Activated CD4-positive, alpha-beta T cell treated with anti-CD3 and anti-CD28 coated beads, Interleukin-2, amount 50 U/mL, for 24 hours (primary cell): ENCODE results near the gene FOXA3.

Source experiments
- DNase-seq, 2 donors: peaks; one replicate each; pipeline ENCODE4 v3.0.0-alpha.2; 2020; ENCODE audit warnings: low read depth in 1 of 2, low spot score in 1 of 2

FOXA3 gene

DNA sequence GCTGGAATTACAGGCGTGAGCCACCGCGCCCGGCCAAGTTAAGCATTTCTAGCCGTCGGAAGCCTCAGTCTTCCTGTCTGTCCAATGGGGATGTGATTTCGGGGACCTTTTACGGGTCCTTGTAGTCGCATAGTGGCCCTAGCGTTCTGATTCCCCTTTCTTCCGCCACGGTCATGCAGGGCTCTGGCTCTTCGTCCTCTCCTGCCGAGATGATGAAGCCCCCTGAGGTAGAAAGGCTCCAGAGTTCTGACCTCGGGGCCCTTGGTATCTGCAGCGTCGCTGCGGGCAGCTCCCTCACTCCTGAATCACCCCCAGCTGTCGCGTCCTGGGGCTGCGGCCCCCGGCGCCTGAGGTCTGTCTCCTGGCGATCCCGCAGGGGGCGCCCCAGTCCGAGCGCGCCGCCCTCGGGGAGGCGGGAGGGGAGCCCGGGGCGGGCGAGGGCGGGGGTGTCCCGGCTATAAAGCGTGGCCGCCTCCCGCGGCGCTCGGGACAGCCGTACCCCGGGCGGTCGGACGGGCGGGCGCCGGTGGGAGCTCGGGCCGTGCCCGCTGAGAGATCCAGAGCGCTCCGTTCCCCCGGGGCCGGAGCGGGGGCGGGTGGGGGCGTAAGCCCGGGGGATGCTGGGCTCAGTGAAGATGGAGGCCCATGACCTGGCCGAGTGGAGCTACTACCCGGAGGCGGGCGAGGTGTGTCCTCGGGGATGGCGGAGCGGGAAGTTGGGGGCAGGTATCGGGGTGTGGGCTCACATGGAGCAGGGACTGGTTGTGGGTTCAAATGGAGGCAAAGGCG is at the start of gene FOXA3:
FOXA3 (plus strand) TSS at position 487 of the 789 bp plus-strand sequence; CDS start at position 618, 131 bp downstream.
- no peak for DNase-seq

DNA sequence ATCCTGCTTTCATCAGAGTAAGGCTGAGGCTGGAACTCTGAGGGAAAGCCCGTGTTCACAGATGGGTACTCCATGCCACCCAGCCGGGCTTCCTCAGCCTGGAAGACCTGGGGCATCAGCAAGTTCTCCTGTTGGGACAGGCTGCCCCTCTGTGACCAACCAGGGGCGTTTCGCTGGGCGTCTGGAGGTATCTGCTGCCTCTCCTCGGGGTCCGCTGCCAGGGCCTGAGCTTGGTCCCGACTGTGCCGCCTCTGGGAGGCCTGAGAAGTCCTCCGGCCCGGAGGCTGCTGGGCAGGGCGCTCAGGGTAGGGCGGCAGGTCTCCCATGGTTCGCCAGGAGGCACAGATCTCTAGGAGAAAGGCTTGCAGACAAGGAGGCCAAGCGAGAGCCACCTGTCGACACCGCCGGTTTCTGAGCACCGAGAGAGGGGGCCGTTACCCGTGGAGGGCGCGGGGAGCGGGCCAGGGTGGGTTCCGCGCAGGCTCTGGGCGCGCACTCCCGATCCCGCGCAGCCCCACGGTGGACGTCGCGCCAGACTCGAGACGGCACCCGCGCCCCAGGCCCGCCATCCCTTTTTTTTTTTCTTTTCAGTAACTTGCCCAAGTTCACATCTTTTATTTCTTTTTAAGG is 49.2 kb upstream of the FOXA3 start, which contains the start of gene RSPH6A:
RSPH6A (minus strand) TSS at position 458 of the 630 bp plus-strand sequence; CDS start at position 326, 132 bp downstream.
- DNase-seq: no peak

DNA sequence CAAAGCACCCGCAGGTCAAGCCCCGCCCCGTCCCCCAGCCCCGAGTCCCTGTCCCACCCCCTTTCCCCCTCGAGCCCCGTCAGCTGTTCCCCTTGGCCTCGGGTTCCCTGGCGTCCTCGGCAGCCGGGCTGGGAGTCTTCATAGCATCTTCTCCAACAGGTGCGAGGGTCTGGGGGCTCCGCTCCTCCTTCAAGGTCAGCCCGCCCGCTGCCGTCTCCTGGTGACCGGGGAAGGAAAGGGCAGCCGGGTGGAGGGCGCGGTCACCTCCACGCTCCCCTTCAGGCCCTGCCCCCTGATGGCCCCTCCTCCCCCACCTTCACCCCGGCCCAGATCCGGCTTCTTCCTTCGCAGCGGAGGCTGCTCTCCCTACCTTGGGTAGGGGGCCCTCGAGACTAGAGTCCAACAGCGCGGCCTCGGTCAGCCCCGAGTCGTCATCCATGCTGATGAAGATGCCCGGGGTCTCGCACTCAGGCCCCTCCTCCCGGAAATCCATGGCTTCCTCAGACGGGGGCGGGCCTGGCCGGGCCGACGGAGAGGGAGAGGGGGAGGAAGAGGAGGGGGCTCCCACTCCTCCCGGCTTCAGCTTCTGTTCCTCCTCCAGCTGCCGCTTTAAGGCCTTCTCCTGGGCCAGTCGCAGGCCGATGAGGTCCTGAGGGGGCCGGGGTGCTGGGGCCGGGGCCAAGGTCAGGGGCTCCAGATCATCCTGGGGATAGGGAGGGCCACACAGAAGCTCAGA is 48.5 kb upstream of the FOXA3 start:
- no peak for DNase-seq

DNA sequence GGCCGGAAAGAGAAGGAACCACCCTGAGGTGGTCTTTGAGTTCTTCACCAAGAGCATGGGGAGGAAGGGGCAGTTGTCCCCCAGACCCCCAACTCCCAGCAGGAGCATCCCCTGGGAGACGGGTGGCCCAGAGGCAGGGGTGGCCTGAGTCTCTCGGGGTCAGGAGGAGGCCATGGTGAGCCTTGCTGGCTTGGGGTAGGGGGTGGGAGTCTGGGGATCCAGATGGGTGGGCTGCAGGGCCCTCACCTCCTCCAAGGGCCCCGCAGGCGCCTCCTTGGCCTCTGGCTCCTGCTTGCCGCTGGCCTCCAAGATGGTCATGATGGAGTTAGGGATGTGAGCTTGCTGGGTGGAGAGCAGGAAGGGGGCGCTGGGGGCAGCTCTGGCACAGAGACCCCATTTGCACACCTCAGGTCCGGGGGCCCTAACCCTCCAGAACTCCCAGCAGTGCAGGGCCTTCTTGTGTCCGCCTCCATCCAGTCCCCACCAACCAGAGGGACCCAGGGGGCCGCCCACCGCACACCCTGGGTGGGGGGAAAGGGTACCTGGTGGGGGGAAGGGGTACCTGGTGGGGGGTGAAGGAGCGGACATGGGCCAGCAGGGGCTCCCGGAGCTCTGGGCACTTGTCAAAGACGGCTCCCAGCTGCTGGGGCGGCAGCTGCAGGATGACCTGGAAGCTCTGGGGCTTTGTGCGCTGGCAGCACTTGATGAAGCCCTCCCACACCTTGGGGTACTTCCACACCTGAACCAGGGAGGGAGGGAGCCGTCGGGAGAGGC is 47.7 kb upstream of the FOXA3 start:
- DNase-seq: no peak

DNA sequence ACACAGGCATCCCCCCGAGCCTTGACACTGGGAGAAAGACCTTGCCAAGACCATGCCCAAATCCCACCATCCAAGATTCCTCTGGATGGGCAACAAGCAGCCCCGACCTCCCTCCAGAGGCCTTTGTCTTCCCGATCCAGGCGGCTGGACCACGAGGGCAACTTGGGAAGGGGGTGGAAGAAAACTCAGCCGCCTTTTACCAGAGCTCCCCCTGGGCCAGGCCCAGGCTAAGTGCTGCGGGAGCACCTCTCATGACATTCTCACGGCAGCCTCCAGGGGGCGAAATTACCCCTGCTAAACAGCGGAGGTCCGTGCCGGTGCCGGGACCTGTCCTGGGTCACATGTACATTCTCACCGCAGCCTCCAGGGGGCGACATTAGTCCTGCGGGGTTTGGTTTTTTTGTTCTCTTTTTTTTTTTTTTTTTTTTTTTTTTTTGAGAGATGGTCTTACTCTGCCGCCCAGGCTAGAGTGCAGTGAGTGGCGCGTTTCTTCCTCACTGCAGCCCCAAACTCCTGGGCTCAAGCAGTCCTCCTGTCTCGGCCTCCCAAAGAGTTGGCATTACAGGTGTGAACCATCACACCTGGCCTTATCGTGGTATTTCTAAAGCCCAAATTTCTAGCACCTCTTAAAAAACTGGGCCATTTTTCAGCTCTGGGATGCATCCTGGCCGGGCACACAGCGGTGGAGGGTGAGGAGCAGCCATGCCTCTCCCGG is 47.0 kb upstream of the FOXA3 start:
- peak; percentile 93 to 94 for DNase-seq

DNA sequence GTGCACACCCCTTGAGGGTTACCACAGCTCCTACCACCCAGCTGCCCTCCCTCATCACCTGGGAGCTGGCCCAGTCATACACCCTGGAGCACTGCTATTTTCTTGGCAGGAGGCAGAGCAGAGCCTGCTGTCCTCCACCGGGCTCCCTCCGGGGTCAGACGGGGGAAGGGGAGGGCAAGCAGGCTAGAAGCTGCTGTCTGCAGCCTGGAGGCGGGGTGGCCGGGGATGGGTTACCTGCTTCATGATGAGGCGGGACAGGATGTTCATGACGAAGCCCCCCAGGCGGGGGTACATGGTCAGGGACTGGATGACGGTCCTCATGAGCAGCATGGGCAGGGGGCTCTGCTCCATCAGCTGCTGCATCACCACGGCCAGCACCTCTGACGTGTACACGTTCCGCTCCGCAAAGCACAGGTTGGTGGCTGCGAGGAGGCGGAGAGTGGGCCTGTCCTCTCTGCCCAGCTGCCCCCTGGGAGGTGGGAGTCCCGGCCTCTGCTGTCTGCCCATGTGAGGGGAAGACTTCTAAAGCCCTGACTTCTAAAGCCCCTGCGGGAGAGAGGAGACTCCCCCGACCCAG is 46.3 kb upstream of the FOXA3 start:
- DNase-seq: no peak

DNA sequence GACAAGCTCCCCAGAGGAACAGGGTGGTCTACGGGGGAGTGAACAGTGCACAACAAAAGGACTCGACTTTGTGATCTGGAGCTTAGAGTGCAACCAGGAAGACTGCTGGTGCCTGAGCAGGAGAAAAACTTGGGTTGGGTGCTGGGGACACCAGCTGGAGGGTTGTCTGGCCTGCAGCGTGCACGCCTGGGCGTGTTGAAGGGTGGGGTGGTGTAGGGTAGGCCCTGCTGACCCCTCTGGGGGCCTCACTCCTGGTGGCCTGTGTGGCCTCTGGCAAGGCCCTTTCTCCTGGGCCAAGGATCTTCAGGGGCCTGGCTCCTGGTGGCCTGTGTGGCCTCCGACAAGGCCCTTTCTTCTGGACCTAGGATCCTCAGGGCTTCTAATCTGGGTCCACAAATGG is 44.4 kb upstream of the FOXA3 start:
- no peak for DNase-seq

DNA sequence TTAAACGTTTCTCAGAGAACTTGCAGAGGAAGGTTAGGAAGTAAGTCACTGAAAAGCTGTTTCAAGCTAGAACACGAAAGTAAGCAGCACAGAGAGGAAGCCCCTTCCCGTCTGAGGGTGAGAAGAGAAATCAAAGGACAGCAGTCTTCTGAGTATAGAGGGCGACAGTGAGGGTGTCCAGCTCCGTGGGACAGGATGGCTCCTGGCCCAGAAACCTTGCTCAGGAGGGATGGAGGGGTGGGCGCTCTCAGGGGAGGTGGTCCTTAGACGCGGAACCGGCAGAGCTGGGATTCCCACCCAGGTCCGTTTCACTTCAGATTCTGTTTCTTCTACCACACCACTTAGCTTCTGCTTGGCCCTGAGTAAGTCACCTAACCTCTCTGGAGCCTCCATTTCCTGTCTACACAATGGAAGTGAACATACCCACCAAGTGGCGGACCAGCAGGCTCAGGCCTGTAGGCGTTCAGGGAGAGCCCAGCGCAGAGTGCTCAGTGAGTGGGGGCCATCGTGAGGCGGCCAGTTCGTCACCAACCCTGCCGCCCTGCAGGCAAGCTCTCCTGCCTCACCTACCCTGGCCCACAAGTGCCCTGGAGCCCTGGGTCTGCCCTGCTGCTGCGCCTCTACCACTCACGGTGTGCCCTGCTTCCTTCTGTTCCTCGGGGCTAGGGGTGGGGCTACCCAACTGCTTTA is 43.6 kb upstream of the FOXA3 start:
- no peak for DNase-seq

DNA sequence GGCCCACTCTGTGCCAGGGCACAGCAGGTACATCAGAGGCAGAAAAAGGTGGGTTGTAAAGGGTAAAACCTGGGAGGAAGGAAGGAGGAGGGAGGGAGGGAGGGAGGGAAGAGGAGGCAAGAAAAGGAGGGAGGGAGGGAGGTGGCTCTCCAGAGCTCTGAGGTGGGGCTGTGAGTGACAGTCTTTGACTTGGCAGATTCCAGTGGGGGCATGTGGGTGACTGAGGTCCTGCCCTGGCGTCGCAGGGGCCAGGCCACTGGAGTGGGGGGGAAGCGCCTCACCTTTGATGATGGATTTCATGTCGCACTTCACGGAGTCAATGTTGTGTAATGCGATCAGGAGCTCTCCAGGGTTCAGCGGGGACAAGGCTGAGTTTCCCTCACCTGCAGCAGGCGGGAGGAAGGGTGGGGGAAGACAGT is 43.0 kb upstream of the FOXA3 start:
- DNase-seq: no peak

DNA sequence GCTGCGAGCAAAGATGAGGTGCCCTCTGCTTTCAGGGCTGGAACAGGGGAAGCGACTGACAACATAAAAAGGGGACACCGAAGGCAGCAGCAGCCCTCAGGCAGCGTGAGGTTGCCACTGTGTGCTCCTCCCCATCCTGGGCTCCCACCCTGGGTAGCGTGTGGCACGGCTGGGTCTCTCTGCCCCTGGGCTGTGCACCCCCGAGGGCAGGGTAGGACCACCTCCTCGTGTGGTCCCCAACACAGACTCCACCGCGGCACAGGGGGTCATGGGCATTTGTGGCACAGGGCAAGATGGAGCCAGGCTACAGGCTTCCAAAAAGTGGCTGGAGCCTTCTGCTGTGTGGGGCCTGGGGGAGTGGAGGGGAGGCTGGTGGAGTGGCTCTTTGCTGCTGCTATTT is 42.6 kb upstream of the FOXA3 start:
- DNase-seq: no peak

DNA sequence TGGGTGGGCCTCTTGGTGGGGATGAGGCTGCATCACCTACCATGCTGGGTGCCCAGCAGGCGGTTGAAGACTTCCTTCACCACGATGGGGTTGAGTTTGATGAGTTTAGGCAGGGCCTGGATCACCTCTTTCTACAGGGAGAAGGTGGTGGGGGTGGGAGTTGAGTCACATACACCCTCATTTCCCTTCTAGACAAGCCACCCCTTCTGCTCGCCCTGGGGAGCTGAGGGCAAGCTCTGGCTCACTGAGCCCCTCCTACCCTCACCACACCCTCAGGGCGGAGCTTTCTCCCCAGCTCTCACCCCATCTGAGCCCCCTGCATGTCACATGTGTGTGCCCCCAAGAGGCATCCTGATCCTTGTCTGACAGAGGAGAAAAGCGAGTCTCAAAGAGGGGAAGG is 41.4 kb upstream of the FOXA3 start:
- DNase-seq: no peak

DNA sequence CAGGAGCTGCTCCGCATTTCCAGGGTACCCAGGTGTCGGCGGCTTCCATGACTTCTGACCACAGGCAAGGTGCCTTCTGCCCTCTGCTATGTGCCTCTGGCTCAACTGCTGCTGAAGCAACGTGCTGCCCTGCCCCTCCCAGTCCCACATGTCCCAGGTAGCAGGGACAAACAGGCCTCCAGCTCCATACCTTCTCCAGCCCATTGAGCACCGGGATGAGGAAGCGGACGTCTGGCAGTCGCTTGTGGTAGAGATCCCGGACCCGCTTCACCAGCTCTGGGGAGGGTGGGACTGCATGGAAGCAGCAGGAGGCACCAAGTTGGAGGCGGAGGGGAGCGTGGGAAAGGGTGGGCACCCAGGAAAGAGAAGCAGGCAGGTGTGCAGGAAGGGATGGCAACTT is 40.9 kb upstream of the FOXA3 start:
- no peak for DNase-seq

DNA sequence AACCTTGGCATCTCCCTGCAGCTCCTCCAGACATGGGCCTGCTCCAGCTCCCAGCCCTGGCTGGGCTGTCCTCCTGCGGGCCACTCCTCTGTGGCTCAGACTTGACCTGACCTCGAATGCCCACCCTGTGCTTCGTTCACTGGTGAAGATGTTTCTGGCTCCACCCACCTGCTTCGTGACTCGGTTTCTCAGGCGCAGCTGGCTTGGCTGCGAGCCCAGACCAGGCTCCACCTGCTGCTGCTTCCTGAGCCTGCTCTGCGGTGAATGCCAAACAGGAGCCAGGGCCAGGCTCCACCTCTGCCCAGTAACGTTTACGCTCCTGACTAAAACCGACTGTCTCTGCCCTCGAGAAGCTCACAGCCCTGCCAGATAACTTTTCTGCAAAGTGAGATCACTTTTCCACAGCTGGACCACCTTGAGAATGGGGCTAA is 40.1 kb upstream of the FOXA3 start:
- DNase-seq: no peak

DNA sequence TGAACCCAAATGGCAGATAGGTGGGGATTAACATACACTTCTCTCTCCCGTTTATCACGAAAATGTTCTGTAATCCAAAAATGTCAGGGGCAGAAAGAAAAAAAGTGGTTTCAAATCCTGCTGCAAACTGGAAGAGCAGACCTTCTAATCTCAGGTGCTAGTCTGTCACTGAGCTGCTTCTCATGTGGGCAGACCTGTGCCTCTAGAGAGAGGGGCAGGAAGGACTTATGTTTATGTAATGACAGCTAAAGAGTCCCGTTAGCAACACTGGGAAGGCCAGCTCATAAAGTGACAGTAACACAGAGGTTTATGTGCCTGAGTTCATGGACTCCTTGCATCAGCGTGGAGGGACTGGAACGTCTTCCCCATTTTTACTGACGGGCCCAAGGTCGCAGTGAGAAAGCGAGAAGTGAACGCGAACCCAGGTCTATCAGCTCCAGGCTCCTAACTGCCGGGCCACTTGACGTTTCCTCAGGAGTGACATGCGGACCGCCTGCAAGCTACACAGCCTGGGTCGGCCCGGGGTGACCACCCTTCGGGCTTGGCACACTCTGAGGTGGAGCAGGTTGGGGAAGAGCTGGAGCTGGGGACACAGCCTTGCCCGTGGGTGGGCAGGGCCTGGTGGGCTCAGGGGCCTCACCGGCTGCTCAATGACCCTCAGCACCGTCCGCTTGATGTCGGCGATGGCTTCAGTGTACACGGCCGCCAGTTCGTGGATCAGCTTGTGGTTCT is 39.4 kb upstream of the FOXA3 start:
- no peak for DNase-seq

DNA sequence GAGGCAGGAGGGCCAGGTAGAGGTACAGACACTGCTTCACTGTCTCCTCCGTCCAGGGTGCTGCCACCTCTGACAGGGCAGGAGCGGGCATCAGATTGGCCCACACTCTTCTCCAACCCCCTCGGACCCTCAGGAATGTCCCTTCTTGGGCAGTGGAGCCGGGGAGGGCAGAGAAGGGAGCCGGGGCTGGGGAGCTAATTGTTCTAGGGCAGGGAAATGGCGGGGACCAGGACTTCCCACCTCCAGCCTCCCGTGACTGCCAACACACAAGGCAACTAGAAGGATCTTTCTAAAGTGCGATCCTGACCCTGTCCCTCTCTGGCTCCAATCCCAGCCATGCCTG is 38.9 kb upstream of the FOXA3 start:
- DNase-seq: no peak

DNA sequence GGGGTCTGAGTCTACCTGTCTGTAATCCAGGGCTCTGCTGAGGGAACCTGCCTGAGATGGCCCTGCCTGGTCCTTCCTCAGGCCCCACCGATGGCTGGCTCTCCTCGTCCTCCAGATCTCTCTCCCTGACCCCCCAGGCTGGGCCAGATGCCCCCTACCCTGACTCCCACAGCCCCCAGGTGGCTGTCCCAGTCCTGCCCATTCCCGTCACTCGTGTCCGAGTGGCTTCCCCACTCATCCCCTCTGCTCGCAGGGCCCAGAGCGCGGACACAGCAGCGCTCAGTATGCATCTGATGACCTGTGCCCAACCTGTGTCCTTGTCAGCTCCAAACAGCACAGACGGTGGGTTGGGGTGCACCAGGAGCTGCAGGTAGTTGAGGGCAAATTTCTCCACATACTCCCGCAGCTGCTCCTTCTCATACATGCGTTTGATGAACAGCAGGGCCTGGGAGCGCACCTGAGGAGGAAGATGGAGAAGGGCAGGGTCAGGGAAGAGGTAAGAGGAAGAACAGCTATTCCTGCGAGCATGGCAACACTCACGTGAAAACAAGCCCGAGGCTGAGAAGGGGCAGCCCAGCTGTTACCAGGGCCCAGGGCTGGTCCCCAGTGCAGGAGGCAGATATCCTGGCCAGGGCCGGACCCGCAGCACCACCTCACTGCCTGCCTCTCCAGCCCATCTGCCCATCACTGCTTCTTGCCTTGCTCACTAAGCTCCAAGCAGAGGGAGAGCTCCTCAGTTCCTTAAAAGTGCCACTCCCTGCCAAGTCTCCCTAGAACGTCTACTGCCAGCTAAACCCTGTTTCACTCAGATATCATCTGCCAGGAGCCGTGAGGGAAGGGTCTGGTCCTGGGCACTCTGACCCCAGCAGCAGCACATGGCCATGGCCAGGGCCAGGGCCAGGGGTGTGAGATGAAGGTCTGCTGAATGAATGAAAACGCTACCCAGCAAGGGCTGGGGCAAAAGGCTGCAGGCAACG is 37.9 kb upstream of the FOXA3 start:
- DNase-seq: no peak

DNA sequence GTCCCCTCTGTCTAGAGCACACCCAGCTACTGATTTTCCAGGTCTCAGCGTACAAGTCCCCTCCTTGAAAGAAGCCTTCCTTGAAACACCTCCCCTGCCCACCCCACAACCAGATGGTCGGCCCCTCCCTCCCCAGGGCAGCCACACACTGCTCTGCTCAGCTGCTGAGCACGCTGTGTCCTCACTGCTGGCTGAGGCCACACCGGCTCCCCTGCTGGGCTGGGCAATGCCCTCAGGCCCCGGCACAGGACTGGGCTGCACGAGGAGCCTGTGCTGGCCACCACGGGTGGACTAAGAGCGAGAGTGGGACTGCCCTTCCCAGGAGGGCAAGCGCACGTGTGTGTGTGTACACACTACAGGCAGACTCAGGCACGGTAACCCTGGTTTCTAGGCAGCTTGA is 37.2 kb upstream of the FOXA3 start:
- DNase-seq: no peak
